Liver (tissue), 9 donors: Measurements from ENCODE around the gene KIF1A. TPM values are rescaled to one million over a fixed set of nuclear protein-coding genes. Genes with fewer than 3 reads are reported as not detected.

Experiments
- DNase-seq: peaks from one replicate; pipeline ENCODE4 v3.0.0-alpha.2; 2017; ENCODE audit warnings: low spot score
- H3K27ac ChIP-seq, 2 donors: one replicate each; pipeline ENCODE4 v1.7.0; 2013; ENCODE audit warnings: inconsistent platforms in 2 of 2, low read length in 2 of 2, control low read depth in 1 of 2, low read depth in 1 of 2, mild to moderate bottlenecking in 1 of 2
- H3K27me3 ChIP-seq, 4 donors: one replicate each; pipeline versions ENCODE4 v1.6.1 to v1.7.0; 2013; ENCODE audit warnings: low read length in 3 of 4, inconsistent platforms in 1 of 4, mild to moderate bottlenecking in 1 of 4, moderate library complexity in 1 of 4; ENCODE audit not compliant: control insufficient read depth in 4 of 4, insufficient read depth in 4 of 4
- H3K36me3 ChIP-seq, 4 donors: one replicate each; pipeline versions ENCODE4 v1.6.1 to v1.7.0; 2013; ENCODE audit warnings: low read length in 3 of 4, mild to moderate bottlenecking in 3 of 4, low read depth in 1 of 4, moderate library complexity in 1 of 4; ENCODE audit not compliant: control insufficient read depth in 4 of 4, insufficient read depth in 3 of 4
- H3K4me1 ChIP-seq, 4 donors: one replicate each; pipeline versions ENCODE4 v1.6.1 to v1.7.0; 2013; ENCODE audit warnings: low read length in 3 of 4, mild to moderate bottlenecking in 3 of 4, moderate library complexity in 1 of 4; ENCODE audit not compliant: control insufficient read depth in 4 of 4, insufficient read depth in 4 of 4
- H3K4me3 ChIP-seq, 3 donors: one replicate each; pipeline versions ENCODE4 v1.6.1 to v1.7.0; 2013; ENCODE audit warnings: low read length in 3 of 3, control low read depth in 1 of 3, low read depth in 1 of 3, mild to moderate bottlenecking in 1 of 3
- H3K9ac ChIP-seq, 2 donors: one replicate each; pipeline ENCODE4 v1.7.0; 2013; ENCODE audit warnings: low read length in 2 of 2, mild to moderate bottlenecking in 2 of 2, moderate library complexity in 2 of 2, control low read depth in 1 of 2, low read depth in 1 of 2
- H3K9me3 ChIP-seq, 4 donors: one replicate each; pipeline versions ENCODE4 v1.6.1 to v1.7.0; 2013; ENCODE audit warnings: low read length in 3 of 4; ENCODE audit not compliant: control insufficient read depth in 4 of 4
- ATF3 ChIP-seq: IDR thresholded peaks from 2 replicates; pipeline ENCODE4 v1.6.1; 2016; ENCODE audit warnings: antibody characterized with exemption
- CTCF ChIP-seq: fragments of 150-350 bp; IDR thresholded peaks from 2 replicates; pipeline ENCODE4 v1.5.1; 2017; ENCODE audit warnings: improper control_type of control experiment, low read depth, low read length; ENCODE audit not compliant: missing input control
- EGR1 ChIP-seq, 2 donors: IDR thresholded peaks; 2 replicates each; pipeline ENCODE4 v1.6.1; 2016 to 2018; ENCODE audit warnings: antibody characterized with exemption in 2 of 2, low read depth in 2 of 2
- FOXA1 ChIP-seq: IDR thresholded peaks from 2 replicates; pipeline ENCODE4 v1.6.1; 2016; ENCODE audit warnings: antibody characterized with exemption
- FOXA2 ChIP-seq: IDR thresholded peaks from 2 replicates; pipeline ENCODE4 v1.6.1; 2016; ENCODE audit warnings: antibody characterized with exemption
- HNF4A ChIP-seq, 2 donors: conservative IDR thresholded peaks; 2 replicates each; pipeline ENCODE4 v1.6.1; 2016; ENCODE audit warnings: antibody characterized with exemption in 2 of 2, mild to moderate bottlenecking in 2 of 2
- HNF4G ChIP-seq: IDR thresholded peaks from 2 replicates; pipeline ENCODE4 v1.6.1; 2016; ENCODE audit warnings: antibody characterized with exemption
- JUND ChIP-seq, 2 donors: IDR thresholded peaks; 2 replicates each; pipeline ENCODE4 v1.6.1; 2016; ENCODE audit warnings: antibody characterized with exemption in 2 of 2
- MAX ChIP-seq: IDR thresholded peaks from 2 replicates; pipeline ENCODE4 v1.6.1; 2016; ENCODE audit warnings: antibody characterized with exemption
- NR2F2 ChIP-seq: IDR thresholded peaks from 2 replicates; pipeline ENCODE4 v1.6.1; 2016; ENCODE audit warnings: antibody characterized with exemption
- RAD21 ChIP-seq, 2 donors: IDR thresholded peaks; 2 replicates each; pipeline ENCODE4 v1.6.1; 2016; ENCODE audit warnings: antibody characterized with exemption in 2 of 2, mild to moderate bottlenecking in 2 of 2
- REST ChIP-seq: IDR thresholded peaks from 2 replicates; pipeline ENCODE4 v1.6.1; 2016; ENCODE audit warnings: antibody characterized with exemption, mild to moderate bottlenecking
- RXRA ChIP-seq, 2 donors: IDR thresholded peaks; 2 replicates each; pipeline ENCODE4 v1.6.1; 2017 to 2018; ENCODE audit warnings: antibody characterized with exemption in 2 of 2, mild to moderate bottlenecking in 1 of 2
- SP1 ChIP-seq: IDR thresholded peaks from 2 replicates; pipeline ENCODE4 v1.6.1; 2018; ENCODE audit warnings: antibody characterized with exemption, mild to moderate bottlenecking
- TAF1 ChIP-seq: conservative IDR thresholded peaks from 2 replicates; pipeline ENCODE4 v1.6.1; 2016; ENCODE audit warnings: antibody characterized with exemption, mild to moderate bottlenecking
- YY1 ChIP-seq: IDR thresholded peaks from 2 replicates; pipeline ENCODE4 v1.6.1; 2016; ENCODE audit warnings: antibody characterized with exemption, mild to moderate bottlenecking
- ZBTB33 ChIP-seq: IDR thresholded peaks from 2 replicates; pipeline ENCODE4 v1.6.1; 2016; ENCODE audit warnings: antibody characterized with exemption
- WGBS: extraction: QIAGEN DNeasy Blood & Tissue Kit; methylation state at CpG from one replicate; pipeline ENCODE4 v1.1.7; 2013; 5-methylcytosine and 5-hydroxymethylcytosine counted together
- polyA plus RNA-seq, 2 donors: library from polyadenylated mRNA; stranded (reverse) in 1 of 2; unstranded in 1 of 2; fragments of 200-250 nt in 1 of 2; fragments of >200 nt in 1 of 2; fragmentation: Nextera tagmentation in 1 of 2; extraction: Ambion mirVana in 1 of 2; gene quantifications; one replicate each; pipeline versions ENCODE4 v1.2.1 to v1.2.3, GENCODE V29; 2013 to 2015
- total RNA-seq, 2 donors: library from RNA; depleted of rRNA; stranded (reverse); fragments of >200 nt; gene quantifications; one replicate each; pipeline ENCODE4 v1.2.3, GENCODE V29; 2014
- donor health status: healthy.
- donor health status: healthy.
- donor health status: healthy.
- donor health status: healthy.
- donor health status: healthy.

KIF1A gene
- total and polyA plus RNA-seq, 4 donors = 0.03 to 0.21 (median 0.11) TPM

GRCh38 chr2:240672701-240673190 is 147.3 kb downstream of the KIF1A start:
- 10% methylated on average over 55 of the region's 55 CpGs for WGBS
- Histone ChIP-seq H3K9ac (no peak overlapping the region), H3K4me1 (peaks cover 0 to 7% (median 0%) of the 10 kb centered on the region in 4 donors), H3K27ac (no peak overlapping the region), H3K36me3 (no peaks in the 10 kb centered on the region), H3K9me3 (no peaks in the 10 kb centered on the region), H3K27me3 (peaks cover 0 to 2% (median 0%) of the 10 kb centered on the region in 4 donors), H3K4me3 (no peak overlapping the region)
- DNase-seq = no peak
- TF ChIP-seq FOXA1 (no peak), EGR1 (IDR thresholded peaks at IDR 0.05; ENCODE audit: low read depth in 2 of 2) (no peak), TAF1 (no peak), SP1 (no peak), RAD21 (IDR thresholded peaks at IDR 0.05) (no peak), REST (no peak), HNF4G (no peak), ZBTB33 (no peak), MAX (no peak), NR2F2 (no peak), HNF4A (conservative IDR thresholded peaks at IDR 0.05) (no peak), YY1 (no peak), JUND (IDR thresholded peaks at IDR 0.05) (no peak), ATF3 (no peak), CTCF (no peak), RXRA (IDR thresholded peaks at IDR 0.05) (no peak), FOXA2 (no peak)
